RKO (cell line): ENCODE results near the gene AGAP1.

Experiments used
- DNase-seq: peaks from one replicate; pipeline ENCODE4 v3.0.0-alpha.2; 2016; ENCODE audit warnings: low spot score

The AGAP1 gene

DNA sequence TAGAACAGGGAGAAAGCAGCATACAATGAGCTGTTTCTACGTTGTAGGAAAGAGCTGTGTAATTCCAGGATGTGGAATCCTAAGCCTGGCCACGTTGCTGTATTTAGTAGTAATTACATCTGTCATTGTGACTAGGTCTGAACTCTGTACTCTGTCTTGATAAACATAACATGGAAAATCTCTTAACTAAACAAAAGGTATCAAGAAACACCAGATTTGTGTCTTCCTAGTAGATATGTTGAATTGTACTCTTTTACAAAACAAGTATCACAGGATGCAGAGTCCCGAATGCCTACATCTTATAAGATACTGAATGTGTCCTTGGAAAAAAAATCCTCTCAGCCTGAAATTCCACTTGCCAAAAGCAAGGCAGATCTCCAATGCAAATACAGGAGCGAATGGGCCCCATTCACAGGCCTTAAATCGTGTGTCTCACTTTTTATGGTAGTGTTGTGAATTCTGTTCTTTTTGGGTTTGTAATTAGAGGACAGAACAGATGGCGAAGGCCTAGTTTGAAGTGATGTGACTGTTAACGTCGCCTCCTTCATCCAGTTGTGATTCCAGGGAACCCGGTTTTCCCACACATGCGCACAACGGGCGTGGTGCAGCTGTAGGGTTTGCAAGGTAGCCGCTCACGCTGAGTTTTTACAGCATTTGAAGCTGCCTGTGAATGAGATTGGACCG, 427.8 kb downstream of the AGAP1 start:
- DNase-seq, result no peak

DNA sequence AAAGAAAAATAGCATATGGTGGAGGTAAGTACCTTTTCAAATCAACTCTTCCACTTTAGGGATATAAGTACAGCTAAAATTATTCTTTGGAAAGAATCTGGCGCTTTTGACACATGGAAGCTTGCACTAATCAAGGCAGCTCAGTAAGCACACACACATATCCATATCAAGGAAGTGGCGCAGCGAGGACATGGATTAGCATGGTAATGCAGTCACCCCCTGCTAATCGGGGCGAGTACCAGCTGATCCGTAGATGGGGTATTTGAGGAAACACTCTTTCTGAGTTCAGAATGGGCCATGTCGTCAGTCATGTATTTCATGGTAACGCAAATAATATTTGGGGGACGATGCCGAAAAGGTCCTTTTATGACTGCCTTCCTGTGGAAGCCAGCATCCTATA, 429.0 kb downstream of the AGAP1 start:
- no peak for DNase-seq

DNA sequence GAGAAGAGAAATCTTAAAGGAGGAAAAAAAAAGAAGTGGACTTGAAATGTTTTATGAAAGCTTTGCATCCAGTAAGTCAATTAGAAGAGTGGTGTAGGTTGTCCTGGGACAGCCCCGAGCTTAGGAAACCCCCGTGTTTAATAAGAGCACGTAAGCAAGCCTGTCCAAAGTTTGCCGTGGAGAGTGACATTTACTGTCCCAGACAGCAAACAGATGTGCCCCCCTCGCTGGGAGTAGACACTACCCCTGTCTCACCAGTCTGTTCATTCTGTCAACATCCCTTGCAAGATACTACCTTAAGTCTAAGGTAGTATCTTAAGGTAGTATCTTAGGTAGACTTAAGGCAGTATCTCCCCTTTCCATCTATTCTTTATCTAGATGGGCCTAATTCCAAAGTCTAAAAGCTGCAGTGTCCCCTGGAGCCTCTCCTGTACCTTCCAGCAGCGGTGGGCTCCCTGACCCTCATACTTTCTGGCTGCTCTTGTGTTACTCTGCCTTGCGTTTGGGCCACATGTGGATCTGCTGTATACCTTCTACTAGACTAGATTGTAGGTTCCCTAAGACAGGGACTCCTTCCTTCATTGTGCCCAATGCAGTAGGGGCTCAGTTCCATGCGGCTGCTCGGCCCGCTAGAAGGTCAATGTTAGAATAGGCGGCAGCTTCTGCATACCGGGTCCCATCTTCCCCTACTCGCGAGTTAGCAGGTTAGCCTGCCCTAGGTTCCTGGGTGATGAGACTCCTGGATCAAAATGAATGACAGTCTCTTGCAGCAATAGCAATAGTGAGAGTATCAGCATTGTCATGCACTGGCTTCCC, 430.2 kb downstream of the AGAP1 start:
- DNase-seq, result no peak

DNA sequence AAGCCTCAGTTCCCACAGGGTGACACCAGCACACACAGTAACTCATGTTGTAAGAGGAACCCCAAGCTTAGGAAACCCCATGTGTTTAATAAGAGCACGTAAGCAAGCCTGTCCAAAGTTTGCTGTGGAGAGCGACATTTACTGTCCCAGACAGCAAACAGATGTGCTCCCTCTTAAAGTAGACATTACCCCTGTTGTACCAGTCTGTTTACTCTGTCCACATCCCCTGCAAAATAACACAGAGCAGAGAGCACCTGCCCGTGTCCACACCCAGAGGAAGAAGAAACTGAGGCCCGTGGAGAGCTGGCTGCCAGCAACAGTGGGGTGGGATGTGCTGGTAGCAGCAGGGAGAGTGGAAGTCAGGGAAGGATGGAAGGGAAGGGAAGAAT, 430.8 kb downstream of the AGAP1 start:
- DNase-seq, result no peak

- no peak for DNase-seq
Observed at GRCh38 chr2:235925250-235925919, 431.5 kb downstream of the AGAP1 start.

- no peak for DNase-seq
Observed at GRCh38 chr2:235926229-235926628, 432.4 kb downstream of the AGAP1 start.

- DNase-seq, result no peak
Observed at GRCh38 chr2:235928751-235929370, 435.0 kb downstream of the AGAP1 start.

GRCh38 chr2:235930701-235931100, 436.9 kb downstream of the AGAP1 start:
- no peak for DNase-seq

DNA sequence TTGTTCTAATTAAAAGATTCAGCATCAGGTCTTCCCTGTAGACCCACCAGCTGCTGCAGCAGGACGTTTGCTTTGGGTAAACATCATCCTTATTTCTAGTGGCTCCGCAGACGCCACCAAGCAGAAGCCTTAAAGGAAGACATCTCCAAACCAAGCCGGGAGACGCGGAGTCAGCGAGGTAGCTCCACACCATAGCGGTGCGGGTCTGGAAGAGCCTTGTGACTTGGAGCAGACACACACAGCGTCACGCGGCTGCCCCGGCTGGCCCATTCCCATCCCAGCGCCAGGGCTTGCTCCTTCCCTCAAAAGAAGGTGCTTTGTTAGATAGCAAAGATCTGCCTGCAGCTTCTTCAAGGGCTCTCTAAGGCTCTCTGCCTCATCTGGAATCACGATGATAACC, 437.8 kb downstream of the AGAP1 start:
- DNase-seq, result no peak

- no peak for DNase-seq
Observed at GRCh38 chr2:235934059-235934773, 440.4 kb downstream of the AGAP1 start.

- no peak for DNase-seq
Observed at GRCh38 chr2:235934774-235935484, 441.1 kb downstream of the AGAP1 start.

DNA sequence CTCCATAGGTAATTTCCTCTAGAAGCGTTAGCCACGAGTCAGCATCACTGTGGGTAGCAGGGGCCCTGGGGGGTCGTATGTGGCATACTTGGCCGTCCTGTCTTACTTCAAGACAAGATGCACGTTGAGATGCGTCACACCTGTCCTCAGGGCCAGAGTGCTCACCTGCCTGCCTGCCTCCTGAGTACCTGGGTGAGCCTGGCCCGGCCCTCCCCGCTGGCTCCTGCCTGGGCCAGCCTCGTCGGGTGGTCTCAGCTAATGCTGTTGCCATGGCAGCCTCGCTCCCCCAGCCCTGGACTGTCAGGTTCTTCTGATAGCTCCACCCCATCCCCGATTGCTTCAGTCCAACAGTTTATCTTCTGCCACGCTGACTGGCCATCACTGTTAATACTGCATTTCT, 441.9 kb downstream of the AGAP1 start:
- no peak for DNase-seq

GRCh38 chr2:235936493-235936892, 442.6 kb downstream of the AGAP1 start:
- no peak for DNase-seq

GRCh38 chr2:235937087-235937486, 443.2 kb downstream of the AGAP1 start:
- DNase-seq, result no peak

- DNase-seq, result no peak
Observed at GRCh38 chr2:235937526-235937925, 443.7 kb downstream of the AGAP1 start.

DNA sequence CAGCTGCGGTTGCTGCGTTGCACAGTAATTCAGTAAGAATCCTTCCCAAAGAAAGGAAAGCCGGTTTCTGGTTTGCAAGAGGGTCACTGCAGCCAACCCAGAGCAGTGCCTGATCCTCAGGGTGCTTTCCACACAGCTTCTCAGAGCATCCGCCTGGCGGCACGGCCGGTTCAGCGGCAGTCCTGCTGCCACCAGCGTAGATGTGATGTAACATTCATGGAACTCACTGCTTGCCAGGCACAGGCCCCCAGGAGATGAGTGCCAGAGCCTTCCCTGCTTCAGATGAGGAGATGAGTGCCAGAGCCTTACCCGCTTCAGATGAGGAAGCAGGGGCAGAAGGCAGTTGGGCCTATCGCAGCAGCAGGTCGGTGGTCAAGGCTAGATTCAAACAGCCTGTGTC, 444.1 kb downstream of the AGAP1 start:
- no peak for DNase-seq

GRCh38 chr2:235938611-235939010, 444.8 kb downstream of the AGAP1 start:
- DNase-seq, result no peak

- DNase-seq, result no peak
Observed at GRCh38 chr2:235939471-235939870, 445.6 kb downstream of the AGAP1 start.

DNA sequence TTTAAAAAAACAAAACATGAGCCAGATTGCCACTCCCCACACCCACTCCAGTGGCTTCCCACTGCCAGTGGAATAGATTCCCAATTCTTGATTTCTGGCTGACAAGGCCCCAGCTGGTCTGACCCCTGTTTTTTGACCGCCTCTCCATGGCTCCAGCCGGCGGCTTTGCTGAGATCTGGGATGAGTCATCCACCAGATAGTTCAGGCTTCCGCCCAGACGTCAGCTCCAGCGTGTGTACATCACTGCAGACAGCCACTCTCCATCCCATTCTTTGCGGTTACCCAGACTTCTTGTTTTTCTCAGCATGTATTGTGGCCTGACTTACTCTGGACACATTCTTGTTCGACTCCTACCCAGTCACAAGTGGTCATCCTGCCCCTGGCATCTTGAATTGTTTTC, 446.5 kb downstream of the AGAP1 start:
- no peak for DNase-seq

- DNase-seq, result no peak
Observed at GRCh38 chr2:235944591-235944990, 450.7 kb downstream of the AGAP1 start.

DNA sequence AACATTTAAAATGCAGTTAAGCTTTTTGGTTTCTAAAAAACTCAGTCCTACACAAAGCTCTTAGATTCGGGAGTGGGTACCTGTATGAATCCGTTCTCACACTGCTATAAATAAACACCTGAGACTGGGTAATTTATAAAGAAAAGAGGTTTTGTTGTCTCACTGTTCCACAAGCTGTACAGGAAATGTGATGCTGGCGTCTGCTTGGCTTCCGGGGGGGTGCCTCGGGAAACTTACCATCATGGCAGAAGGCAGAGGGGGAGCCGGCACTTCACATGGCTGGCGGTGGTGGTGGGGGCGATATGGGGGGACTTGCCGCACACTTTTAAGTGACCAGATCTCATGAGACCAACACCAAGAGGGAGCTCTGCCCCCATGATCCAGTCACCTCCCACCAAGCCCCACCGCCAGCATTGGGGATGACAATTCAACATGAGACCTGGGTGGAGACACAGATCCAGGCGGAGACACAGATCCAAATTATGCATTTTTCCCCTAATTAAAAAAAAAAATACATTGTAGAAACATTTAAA, 451.8 kb downstream of the AGAP1 start:
- DNase-seq, result no peak
